ENCODE data around the gene MRPS14.

MRPS14 gene

GRCh38 chr1:174998569-174999215, 24.5 kb downstream of the MRPS14 start:
- TF ChIP-seq ZBTB7A (IDR thresholded peaks at IDR 0.05; ENCODE audit: low read depth): no peak
- no peak for TF ChIP-seq FOXM1 (IDR thresholded peaks at IDR 0.05; ENCODE audit: borderline replicate concordance, low read depth)
- no peak for TF ChIP-seq NFIC (IDR thresholded peaks at IDR 0.05)
- TF ChIP-seq RAD21 (IDR thresholded peaks at IDR 0.05; ENCODE audit: low read depth): peak; percentile 35; the same call in 1 of the 2 replicates
- no peak for TF ChIP-seq TEAD4 (IDR thresholded peaks at IDR 0.05)

DNA sequence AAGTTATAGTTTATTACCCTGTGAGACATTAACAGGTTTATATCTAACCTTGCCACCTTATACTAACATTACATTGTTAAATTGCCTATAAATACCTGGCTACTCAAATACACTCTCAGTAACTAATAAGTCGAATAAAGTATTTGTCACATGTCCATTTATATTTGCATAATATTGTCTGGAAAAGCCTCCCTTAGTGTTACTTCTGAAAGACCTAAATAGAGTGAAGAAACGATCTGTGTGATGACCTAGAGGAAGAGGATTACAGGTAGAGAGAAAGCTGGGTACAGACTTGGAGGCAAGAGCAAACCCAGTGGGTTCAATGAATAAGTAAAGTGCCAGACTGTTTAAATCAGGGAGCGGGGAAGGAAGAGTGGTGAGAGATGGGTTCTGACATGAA, 26.2 kb downstream of the MRPS14 start:
- TF ChIP-seq EP300 (IDR thresholded peaks at IDR 0.05; ENCODE audit: borderline replicate concordance) (no peak), ZBTB7A (IDR thresholded peaks at IDR 0.05; ENCODE audit: low read depth) (no peak), USF1 (IDR thresholded peaks at IDR 0.05) (no peak), CREB1 (IDR thresholded peaks at IDR 0.05; ENCODE audit: low read depth) (no peak), NFIC (IDR thresholded peaks at IDR 0.05) (no peak), FOXM1 (IDR thresholded peaks at IDR 0.05; ENCODE audit: borderline replicate concordance, low read depth) (no peak), EGR1 (IDR thresholded peaks at IDR 0.05) (no peak), TAF1 (IDR thresholded peaks at IDR 0.05; ENCODE audit: low read depth) (no peak), CEBPB (IDR thresholded peaks at IDR 0.05) (no peak), TCF12 (IDR thresholded peaks at IDR 0.05; ENCODE audit: low read depth) (no peak), RAD21 (IDR thresholded peaks at IDR 0.05; ENCODE audit: low read depth) (no peak)
- TF ChIP-seq, protein P1, sequence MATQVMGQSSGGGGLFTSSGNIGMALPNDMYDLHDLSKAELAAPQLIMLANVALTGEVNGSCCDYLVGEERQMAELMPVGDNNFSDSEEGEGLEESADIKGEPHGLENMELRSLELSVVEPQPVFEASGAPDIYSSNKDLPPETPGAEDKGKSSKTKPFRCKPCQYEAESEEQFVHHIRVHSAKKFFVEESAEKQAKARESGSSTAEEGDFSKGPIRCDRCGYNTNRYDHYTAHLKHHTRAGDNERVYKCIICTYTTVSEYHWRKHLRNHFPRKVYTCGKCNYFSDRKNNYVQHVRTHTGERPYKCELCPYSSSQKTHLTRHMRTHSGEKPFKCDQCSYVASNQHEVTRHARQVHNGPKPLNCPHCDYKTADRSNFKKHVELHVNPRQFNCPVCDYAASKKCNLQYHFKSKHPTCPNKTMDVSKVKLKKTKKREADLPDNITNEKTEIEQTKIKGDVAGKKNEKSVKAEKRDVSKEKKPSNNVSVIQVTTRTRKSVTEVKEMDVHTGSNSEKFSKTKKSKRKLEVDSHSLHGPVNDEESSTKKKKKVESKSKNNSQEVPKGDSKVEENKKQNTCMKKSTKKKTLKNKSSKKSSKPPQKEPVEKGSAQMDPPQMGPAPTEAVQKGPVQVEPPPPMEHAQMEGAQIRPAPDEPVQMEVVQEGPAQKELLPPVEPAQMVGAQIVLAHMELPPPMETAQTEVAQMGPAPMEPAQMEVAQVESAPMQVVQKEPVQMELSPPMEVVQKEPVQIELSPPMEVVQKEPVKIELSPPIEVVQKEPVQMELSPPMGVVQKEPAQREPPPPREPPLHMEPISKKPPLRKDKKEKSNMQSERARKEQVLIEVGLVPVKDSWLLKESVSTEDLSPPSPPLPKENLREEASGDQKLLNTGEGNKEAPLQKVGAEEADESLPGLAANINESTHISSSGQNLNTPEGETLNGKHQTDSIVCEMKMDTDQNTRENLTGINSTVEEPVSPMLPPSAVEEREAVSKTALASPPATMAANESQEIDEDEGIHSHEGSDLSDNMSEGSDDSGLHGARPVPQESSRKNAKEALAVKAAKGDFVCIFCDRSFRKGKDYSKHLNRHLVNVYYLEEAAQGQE (IDR thresholded peaks at IDR 0.05; ENCODE audit: low read depth): no peak

DNA sequence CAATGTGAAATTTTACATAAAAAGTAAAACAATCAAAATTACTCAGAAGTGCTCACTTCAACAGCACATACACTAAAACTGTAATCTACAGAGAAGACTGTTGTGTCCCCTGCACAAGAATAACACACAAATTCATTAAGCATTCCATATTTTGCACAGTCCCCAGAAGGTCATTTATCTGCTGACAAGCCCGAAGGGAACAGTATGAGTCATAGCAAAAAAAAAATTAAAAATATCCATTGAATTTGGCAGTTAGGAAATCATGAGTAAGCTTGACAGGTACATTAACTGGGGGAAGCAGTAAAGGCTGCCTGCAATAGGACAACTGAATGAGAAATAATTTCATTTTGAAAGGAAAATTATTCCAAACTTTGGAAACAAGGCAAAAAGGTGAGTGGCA, 26.7 kb downstream of the MRPS14 start:
- TF ChIP-seq USF1 (IDR thresholded peaks at IDR 0.05) (no peak), TEAD4 (IDR thresholded peaks at IDR 0.05) (0 out of 2 replicates have a peak, but pooled peaks have one; percentile 17)

GRCh38 chr1:174995916-174996315, 27.3 kb downstream of the MRPS14 start:
- TF ChIP-seq EGR1 (IDR thresholded peaks at IDR 0.05): no peak
- no peak for TF ChIP-seq ZBTB7A (IDR thresholded peaks at IDR 0.05; ENCODE audit: low read depth)
- no peak for TF ChIP-seq TCF12 (IDR thresholded peaks at IDR 0.05; ENCODE audit: low read depth)
- TF ChIP-seq TEAD4 (IDR thresholded peaks at IDR 0.05): no peak
- TF ChIP-seq, protein P1 (IDR thresholded peaks at IDR 0.05; ENCODE audit: low read depth): no peak

GRCh38 chr1:174995121-174995520, 28.1 kb downstream of the MRPS14 start:
- TF ChIP-seq FOXM1 (IDR thresholded peaks at IDR 0.05; ENCODE audit: borderline replicate concordance, low read depth): no peak
- TF ChIP-seq, protein P1 (IDR thresholded peaks at IDR 0.05; ENCODE audit: low read depth): no peak

GRCh38 chr1:174991473-174991872, 31.8 kb downstream of the MRPS14 start:
- TF ChIP-seq USF1 (IDR thresholded peaks at IDR 0.05) (no peak), TEAD4 (IDR thresholded peaks at IDR 0.05) (no peak), MAX (IDR thresholded peaks at IDR 0.05) (no peak), ZBTB7A (IDR thresholded peaks at IDR 0.05; ENCODE audit: low read depth) (no peak), EP300 (IDR thresholded peaks at IDR 0.05; ENCODE audit: borderline replicate concordance) (no peak), NFIC (IDR thresholded peaks at IDR 0.05) (no peak), FOXM1 (IDR thresholded peaks at IDR 0.05; ENCODE audit: borderline replicate concordance, low read depth) (no peak), RAD21 (IDR thresholded peaks at IDR 0.05; ENCODE audit: low read depth) (no peak), YY1 (IDR thresholded peaks at IDR 0.05; ENCODE audit: low read depth) (no peak), CREB1 (IDR thresholded peaks at IDR 0.05; ENCODE audit: low read depth) (no peak), EGR1 (IDR thresholded peaks at IDR 0.05) (no peak), TCF12 (IDR thresholded peaks at IDR 0.05; ENCODE audit: low read depth) (no peak), TAF1 (IDR thresholded peaks at IDR 0.05; ENCODE audit: low read depth) (no peak), CEBPB (IDR thresholded peaks at IDR 0.05) (no peak)
- TF ChIP-seq, protein P1 (IDR thresholded peaks at IDR 0.05; ENCODE audit: low read depth): no peak

Measured in Ishikawa (cell line).